ENCODE measurements around the gene RAD51D.
"Not testable (repeated sequence)": the region's sequence is repeated elsewhere in the genome, so short reads cannot be mapped to it uniquely, and the experiment has no call there.

RAD51D gene

GRCh38 chr17:35132099-35132498 lies 12.4 kb upstream of the RAD51D start:
- no peak overlapping the region for H3K4me3 Mint-ChIP-seq
- ATAC-seq (replicated peaks; ENCODE audit: extremely low read depth, poor library complexity, severe bottlenecking) (no peak), DNase-seq (ENCODE audit: low spot score in 2 of 2) (no peak)
- H3K27me3 Mint-ChIP-seq, result no peaks in the 10 kb centered on the region
- H3K4me1 Mint-ChIP-seq, result no peaks in the 10 kb centered on the region
- peaks cover 29% of the 10 kb centered on the region for H3K36me3 Mint-ChIP-seq (ENCODE audit: insufficient read depth)
- H3K27ac Mint-ChIP-seq (ENCODE audit: low read depth), result no peak overlapping the region
- H3K9me3 Mint-ChIP-seq, result no peaks in the 10 kb centered on the region

GRCh38 chr17:35130392-35130791 lies 10.7 kb upstream of the RAD51D start:
- Mint-ChIP-seq H3K27me3 (no peaks in the 10 kb centered on the region), H3K9me3 (no peaks in the 10 kb centered on the region), H3K27ac (ENCODE audit: low read depth) (peak overlapping the region; percentile 19), H3K4me3 (no peak overlapping the region), H3K4me1 (no peaks in the 10 kb centered on the region), H3K36me3 (ENCODE audit: insufficient read depth) (peaks cover 18% of the 10 kb centered on the region)
- no peak for ATAC-seq (replicated peaks; ENCODE audit: extremely low read depth, poor library complexity, severe bottlenecking)
- DNase-seq (ENCODE audit: low spot score in 2 of 2), result no peak

- DNase-seq (ENCODE audit: low spot score in 2 of 2), result no peak
- ATAC-seq (replicated peaks; ENCODE audit: extremely low read depth, poor library complexity, severe bottlenecking), result no peak
- Mint-ChIP-seq H3K27me3 (no peaks in the 10 kb centered on the region), H3K27ac (ENCODE audit: low read depth) (no peak overlapping the region), H3K4me3 (no peak overlapping the region), H3K9me3 (no peaks in the 10 kb centered on the region), H3K4me1 (no peaks in the 10 kb centered on the region), H3K36me3 (ENCODE audit: insufficient read depth) (peaks cover 18% of the 10 kb centered on the region)
Observed at GRCh38 chr17:35129973-35130351, 10.3 kb upstream of the RAD51D start.

- Mint-ChIP-seq H3K4me1 (no peaks in the 10 kb centered on the region), H3K4me3 (no peak overlapping the region), H3K9me3 (no peaks in the 10 kb centered on the region), H3K27ac (ENCODE audit: low read depth) (no peak overlapping the region), H3K36me3 (ENCODE audit: insufficient read depth) (peaks cover 16% of the 10 kb centered on the region), H3K27me3 (no peaks in the 10 kb centered on the region)
- ATAC-seq (replicated peaks; ENCODE audit: extremely low read depth, poor library complexity, severe bottlenecking) (no peak), DNase-seq (ENCODE audit: low spot score in 2 of 2) (no peak)
Observed at GRCh38 chr17:35129154-35129972, 9.7 kb upstream of the RAD51D start.

- H3K27me3 Mint-ChIP-seq, result no peaks in the 10 kb centered on the region
- no peak overlapping the region for H3K27ac Mint-ChIP-seq (ENCODE audit: low read depth)
- no peaks in the 10 kb centered on the region for H3K9me3 Mint-ChIP-seq
- DNase-seq (ENCODE audit: low spot score in 2 of 2), result no peak
- H3K4me3 Mint-ChIP-seq, result no peak overlapping the region
- ATAC-seq (replicated peaks; ENCODE audit: extremely low read depth, poor library complexity, severe bottlenecking), result no peak
- no peaks in the 10 kb centered on the region for H3K4me1 Mint-ChIP-seq
- peaks cover 7% of the 10 kb centered on the region for H3K36me3 Mint-ChIP-seq (ENCODE audit: insufficient read depth)
Observed at GRCh38 chr17:35127751-35128514, 8.3 kb upstream of the RAD51D start.

GRCh38 chr17:35121315-35121714 lies 1.7 kb upstream of the RAD51D start, which contains the start of gene FNDC8:
TSS of gene FNDC8 (plus strand) at chr17:35121615. CDS start at chr17:35121694, 79 bp downstream.
- Mint-ChIP-seq H3K27ac (ENCODE audit: low read depth) (no peak within 1 kb of the TSS), H3K36me3 (ENCODE audit: insufficient read depth) (peaks cover 4% of the 10 kb centered on the region), H3K27me3 (no peaks in the 10 kb centered on the region), H3K9me3 (no peaks in the 10 kb centered on the region), H3K4me3 (peak within 1 kb of the TSS; percentile 29), H3K4me1 (peaks cover 21% of the 10 kb centered on the region)
- DNase-seq (ENCODE audit: low spot score in 2 of 2), result no peak
- no peak for ATAC-seq (replicated peaks; ENCODE audit: extremely low read depth, poor library complexity, severe bottlenecking)

- no peaks in the 10 kb centered on the region for H3K9me3 Mint-ChIP-seq
- no peak for DNase-seq (ENCODE audit: low spot score in 2 of 2)
- peak overlapping the region; percentile 77 for H3K27ac Mint-ChIP-seq (ENCODE audit: low read depth)
- ATAC-seq (replicated peaks; ENCODE audit: extremely low read depth, poor library complexity, severe bottlenecking), result no peak
- peaks cover 44% of the 10 kb centered on the region for H3K4me1 Mint-ChIP-seq
- H3K36me3 Mint-ChIP-seq (ENCODE audit: insufficient read depth), result peaks cover 4% of the 10 kb centered on the region
- H3K27me3 Mint-ChIP-seq, result no peaks in the 10 kb centered on the region
- H3K4me3 Mint-ChIP-seq, result peak overlapping the region; percentile 90
Observed at GRCh38 chr17:35117984-35118383, 1.7 kb downstream of the RAD51D start.

- Mint-ChIP-seq H3K36me3 (ENCODE audit: insufficient read depth) (peaks cover 4% of the 10 kb centered on the region), H3K9me3 (no peaks in the 10 kb centered on the region), H3K4me3 (no peak overlapping the region), H3K27ac (ENCODE audit: low read depth) (no peak overlapping the region), H3K4me1 (peaks cover 50% of the 10 kb centered on the region), H3K27me3 (no peaks in the 10 kb centered on the region)
- no peak for DNase-seq (ENCODE audit: low spot score in 2 of 2)
- no peak for ATAC-seq (replicated peaks; ENCODE audit: extremely low read depth, poor library complexity, severe bottlenecking)
Observed at GRCh38 chr17:35116845-35117244, 2.8 kb downstream of the RAD51D start.

GRCh38 chr17:35110791-35111190 lies 8.9 kb downstream of the RAD51D start:
- peaks cover 23% of the 10 kb centered on the region for H3K4me1 Mint-ChIP-seq
- H3K36me3 Mint-ChIP-seq (ENCODE audit: insufficient read depth); H3K4me3 Mint-ChIP-seq; DNase-seq (ENCODE audit: low spot score in 2 of 2); ATAC-seq (replicated peaks; ENCODE audit: extremely low read depth, poor library complexity, severe bottlenecking); H3K27me3 Mint-ChIP-seq; H3K27ac Mint-ChIP-seq (ENCODE audit: low read depth); H3K9me3 Mint-ChIP-seq: not testable (repeated sequence)

- peak overlapping the region; percentile 87 for H3K27ac Mint-ChIP-seq (ENCODE audit: low read depth)
- no peaks in the 10 kb centered on the region for H3K9me3 Mint-ChIP-seq
- peaks cover 11% of the 10 kb centered on the region for H3K36me3 Mint-ChIP-seq (ENCODE audit: insufficient read depth)
- no peaks in the 10 kb centered on the region for H3K4me1 Mint-ChIP-seq
- no peak overlapping the region for H3K4me3 Mint-ChIP-seq
- no peaks in the 10 kb centered on the region for H3K27me3 Mint-ChIP-seq
- ATAC-seq (replicated peaks; ENCODE audit: extremely low read depth, poor library complexity, severe bottlenecking) (no peak), DNase-seq (ENCODE audit: low spot score in 2 of 2) (no peak)
Observed at GRCh38 chr17:35104844-35105450, 14.7 kb downstream of the RAD51D start.

- Mint-ChIP-seq H3K27ac (ENCODE audit: low read depth) (no peak overlapping the region), H3K9me3 (no peaks in the 10 kb centered on the region), H3K4me3 (no peak overlapping the region), H3K4me1 (no peaks in the 10 kb centered on the region), H3K27me3 (no peaks in the 10 kb centered on the region), H3K36me3 (ENCODE audit: insufficient read depth) (peaks cover 13% of the 10 kb centered on the region)
- no peak for DNase-seq (ENCODE audit: low spot score in 2 of 2)
- ATAC-seq (replicated peaks; ENCODE audit: extremely low read depth, poor library complexity, severe bottlenecking), result no peak
Observed at GRCh38 chr17:35103271-35103670, 16.4 kb downstream of the RAD51D start.

GRCh38 chr17:35101725-35102124 lies 17.9 kb downstream of the RAD51D start:
- Mint-ChIP-seq H3K36me3 (ENCODE audit: insufficient read depth) (peaks cover 11% of the 10 kb centered on the region), H3K9me3 (no peaks in the 10 kb centered on the region), H3K4me1 (peaks cover 1% of the 10 kb centered on the region), H3K4me3 (no peak overlapping the region), H3K27me3 (no peaks in the 10 kb centered on the region), H3K27ac (ENCODE audit: low read depth) (peak overlapping the region; percentile 41)
- ATAC-seq (replicated peaks; ENCODE audit: extremely low read depth, poor library complexity, severe bottlenecking) (no peak), DNase-seq (ENCODE audit: low spot score in 2 of 2) (no peak)

Measured in central memory CD8-positive, alpha-beta T cell (primary cell).